Motor neuron (in vitro differentiated cells): ENCODE results near the gene SUSD1. TPM values are rescaled to one million over a fixed set of nuclear protein-coding genes. Genes with fewer than 3 reads are reported as not detected.
"Not testable (repeated sequence)": the region's sequence is repeated elsewhere in the genome, so short reads cannot be mapped to it uniquely, and the experiment has no call there.

ENCODE experiments used
- ATAC-seq, 8 experiments: fragments of 200-7000 bp; cut with Tn5 transposase; replicated peaks in 6 of 8; 2 replicates each; pipeline ENCODE4 v1.8.0; 2021; ENCODE audit warnings: mild to moderate bottlenecking in 8 of 8, moderate library complexity in 8 of 8
- H3K27ac ChIP-seq, 2 donors: fragments of 250-450 bp; sonication (Bioruptor Pico); 2 replicates each; pipeline ENCODE4 v1.9.0; 2021; ENCODE audit warnings: antibody characterized with exemption in 2 of 2, mild to moderate bottlenecking in 2 of 2, moderate library complexity in 1 of 2
- H3K4me1 ChIP-seq, 2 donors: fragments of 250-450 bp; sonication (Bioruptor Pico); replicated peaks in 1 of 2; 2 replicates each; pipeline ENCODE4 v1.6.1; 2021; ENCODE audit warnings: antibody characterized with exemption in 2 of 2, mild to moderate bottlenecking in 2 of 2, moderate library complexity in 1 of 2
- H3K4me3 ChIP-seq, 5 donors: fragments of 250-450 bp; sonication (Bioruptor Pico); 2 replicates each; pipeline ENCODE4 v1.9.0; 2021; ENCODE audit warnings: antibody characterized with exemption in 5 of 5, mild to moderate bottlenecking in 5 of 5, moderate library complexity in 4 of 5
- WGBS, 10 experiments: fragments of 450-650 bp; shearing (Covaris generic); methylation state at CpG; one replicate each; pipeline ENCODE4 v1.0.0; 2022; 5-methylcytosine and 5-hydroxymethylcytosine counted together
- in situ Hi-C, 9 experiments: fragments of 400-800 bp; cut with MboI; loops; one replicate each; pipeline ENCODE4 v1.15.0; 2021; ENCODE audit warnings: low sequenced_read_pairs in 9 of 9, low pct_unique_long_range_greater_than_20kb in 2 of 9; ENCODE audit not compliant: unreplicated experiment in 9 of 9
- total RNA-seq, 8 experiments: library from RNA; unstranded; fragments of 300-600 nt; gene quantifications; 2 replicates each; pipeline versions ENCODE4 v1.2.3 to v1.2.4, GENCODE V29; 2022

The SUSD1 gene
- total RNA-seq, 8 experiments from 2014 or later, result 4.9 to 15.9 (median 8.4) TPM

GRCh38 chr9:112081918-112082729 lies 93.0 kb downstream of the SUSD1 start:
- 42 to 100% (median 91%) methylated on average over 1 to 7 of the region's 7 CpGs; no CpG with 5 or more reads in 1 of the 10 experiments for WGBS, 10 experiments
- in situ Hi-C loops, result loop anchor here in 8 of 9 experiments (25.0 kb wide), 3 partner anchors 280 to 630 kb away; partner anchors contain the start of gene INIP (in 5 of the 8)
- no peak overlapping the region for H3K27ac ChIP-seq

GRCh38 chr9:112080831-112081542 lies 94.1 kb downstream of the SUSD1 start:
- in situ Hi-C loops, result loop anchor here in 8 of 9 experiments (25.0 kb wide), 3 partner anchors 281 to 631 kb away; partner anchors contain the start of gene INIP (in 5 of the 8)
- H3K4me1 ChIP-seq, result no peaks in the 10 kb centered on the region
- no peak overlapping the region for H3K4me3 ChIP-seq
- no peak overlapping the region for H3K27ac ChIP-seq
- ATAC-seq, result no peak
- 26 to 100% (median 82%) methylated on average over 1 to 4 of the region's 5 CpGs for WGBS, 10 experiments

More at GRCh38 chr9:112081918-112082729, 93.0 kb downstream of the SUSD1 start:
- H3K4me3 ChIP-seq, result no peak overlapping the region
- ATAC-seq, result no peak
- H3K4me1 ChIP-seq, result no peaks in the 10 kb centered on the region

GRCh38 chr9:112078432-112078831 lies 96.7 kb downstream of the SUSD1 start:
- no peak for ATAC-seq
- H3K4me1 ChIP-seq, result no peaks in the 10 kb centered on the region
- H3K4me3 ChIP-seq, result no peak overlapping the region
- in situ Hi-C loops, result loop anchor here (5.0 to 25.0 kb wide), 5 partner anchors 284 to 634 kb away; partner anchors contain the start of gene INIP (in 5 of the 9)
- no peak overlapping the region for H3K27ac ChIP-seq
- WGBS, 10 experiments, result 86 to 100% (median 97%) methylated on average over 2 to 6 of the region's 6 CpGs; no CpG with 5 or more reads in 2 of the 10 experiments

- in situ Hi-C loops, result loop anchor here (5.0 to 25.0 kb wide), 5 partner anchors 285 to 635 kb away; partner anchors contain the start of gene INIP (in 5 of the 9)
- H3K27ac ChIP-seq, result no peak overlapping the region
- no peak overlapping the region for H3K4me3 ChIP-seq
- WGBS, 10 experiments, result 64 to 100% (median 80%) methylated on average over 2 to 7 of the region's 7 CpGs; no CpG with 5 or more reads in 1 of the 10 experiments
- no peaks in the 10 kb centered on the region for H3K4me1 ChIP-seq
- ATAC-seq, result no peak
Observed at GRCh38 chr9:112076814-112077213, 98.3 kb downstream of the SUSD1 start.

- in situ Hi-C loops, result loop anchor here (5.0 to 25.0 kb wide), 5 partner anchors 287 to 637 kb away; partner anchors contain the start of gene INIP (in 5 of the 9)
- Histone ChIP-seq H3K4me1 (no peaks in the 10 kb centered on the region), H3K27ac (no peak overlapping the region), H3K4me3 (no peak overlapping the region)
- peak in 1 of 8 experiments; percentile 18 for ATAC-seq
- WGBS, 10 experiments, result 0 to 71% (median 0%) methylated on average over 1 to 2 of the region's 2 CpGs; no CpG with 5 or more reads in 1 of the 10 experiments
Observed at GRCh38 chr9:112075009-112075378, 100.1 kb downstream of the SUSD1 start.

GRCh38 chr9:112074250-112075008 lies 100.7 kb downstream of the SUSD1 start:
- 0 to 87% (median 66%) methylated on average over 1 to 11 of the region's 11 CpGs for WGBS, 10 experiments
- H3K4me3 ChIP-seq, result no peak overlapping the region
- no peaks in the 10 kb centered on the region for H3K4me1 ChIP-seq
- H3K27ac ChIP-seq, result no peak overlapping the region
- in situ Hi-C loops, result loop anchor here (5.0 to 25.0 kb wide), 6 partner anchors 187 to 638 kb away; partner anchors contain the start of genes INIP (in 5 of the 9) and UGCG (in 1 of the 9)
- peak in 6 of 8 experiments; percentile 57 to 91 (median 80) for ATAC-seq

GRCh38 chr9:112073639-112074173 lies 101.4 kb downstream of the SUSD1 start:
- WGBS, 10 experiments, result 91 to 100% (median 98%) methylated on average over 1 to 9 of the region's 10 CpGs; no CpG with 5 or more reads in 2 of the 10 experiments
- H3K4me1 ChIP-seq, H3K4me3 ChIP-seq, H3K27ac ChIP-seq, ATAC-seq: not testable (repeated sequence)
- in situ Hi-C loops, result loop anchor here in 4 of 9 experiments (10.0 to 25.0 kb wide), 2 partner anchors 186 to 309 kb away; partner anchors contain the start of gene UGCG (in 1 of the 4)

GRCh38 chr9:112072721-112073638 lies 102.1 kb downstream of the SUSD1 start:
- ATAC-seq, result no peak
- WGBS, 10 experiments, result 65 to 100% (median 88%) methylated on average over 1 to 6 of the region's 9 CpGs; no CpG with 5 or more reads in 1 of the 10 experiments
- no peaks in the 10 kb centered on the region for H3K4me1 ChIP-seq
- H3K27ac ChIP-seq, result no peak overlapping the region
- no peak overlapping the region for H3K4me3 ChIP-seq
- in situ Hi-C loops, result loop anchor here in 4 of 9 experiments (10.0 to 25.0 kb wide), 2 partner anchors 186 to 308 kb away; partner anchors contain the start of gene UGCG (in 1 of the 4)

GRCh38 chr9:112069318-112070169 lies 105.6 kb downstream of the SUSD1 start:
- in situ Hi-C loops, result loop anchor here in 4 of 9 experiments (10.0 to 25.0 kb wide), 2 partner anchors 182 to 305 kb away; partner anchors contain the start of gene UGCG (in 1 of the 4)
- WGBS, 10 experiments, result 80 to 100% (median 92%) methylated on average over 1 to 7 of the region's 15 CpGs; no CpG with 5 or more reads in 3 of the 10 experiments
- Histone ChIP-seq H3K27ac (no peak overlapping the region), H3K4me1 (no peaks in the 10 kb centered on the region), H3K4me3 (no peak overlapping the region)
- no peak for ATAC-seq

GRCh38 chr9:112065806-112066606 lies 109.1 kb downstream of the SUSD1 start:
- H3K27ac ChIP-seq, result no peak overlapping the region
- ATAC-seq, result no peak

More at GRCh38 chr9:112065806-112066606, 109.1 kb downstream of the SUSD1 start:
- WGBS, 10 experiments, result 61 to 93% (median 82%) methylated on average over 4 to 12 of the region's 14 CpGs; no CpG with 5 or more reads in 1 of the 10 experiments
- H3K4me3 ChIP-seq, result no peak overlapping the region
- in situ Hi-C loops, result loop anchor here in 1 of 9 experiments (25.0 kb wide), 1 partner anchor 179 kb away; the partner anchor contains the start of gene UGCG
- no peaks in the 10 kb centered on the region for H3K4me1 ChIP-seq
